IMR-90 (cell line): Measurements from ENCODE around the gene HHIP. TPM values are rescaled to one million over a fixed set of nuclear protein-coding genes. Genes with fewer than 3 reads are reported as not detected.

Source experiments
- ATAC-seq: fragments of 200-7000 bp; cut with Tn5 transposase; 2 replicates; pipeline ENCODE4 v1.9.1; 2020; ENCODE audit warnings: low read depth, mild to moderate bottlenecking, moderate library complexity
- BruUV-seq: library from RNA; stranded (reverse); fragments of 400-500 nt; replicated peaks from 2 replicates; lab custom pipeline; 2021; lab: Mats Ljungman, UMichigan
- CTCF ChIA-PET: fragments of 300-600 bp; formaldehyde crosslinking; extraction: SDS; loops from one replicate; lab custom pipeline; 2021; ENCODE audit warnings: antibody characterized with exemption; lab: Yijun Ruan, JAX
- POLR2A ChIA-PET: fragments of 300-600 bp; sonication (Branson Sonifier 250); formaldehyde crosslinking; loops from one replicate; lab custom pipeline; 2022; ENCODE audit warnings: antibody characterized with exemption; ENCODE audit not compliant: unreplicated experiment; lab: Charles Lee
- DNase-seq: peaks from one replicate; pipeline ENCODE4 v3.0.0; 2013
- H2AFZ ChIP-seq: replicated peaks from 2 replicates; pipeline ENCODE3; 2013; ENCODE audit warnings: low read length, mild to moderate bottlenecking; ENCODE audit not compliant: poor library complexity
- H2AK5ac ChIP-seq: 2 replicates; pipeline ENCODE4 v1.6.1; 2013; ENCODE audit warnings: low read depth, low read length, inconsistent platforms
- H2AK9ac ChIP-seq: replicated peaks from 2 replicates; pipeline ENCODE3; 2013; ENCODE audit warnings: mild to moderate bottlenecking, low read depth, low read length, moderate library complexity; ENCODE audit not compliant: poor library complexity
- H2BK120ac ChIP-seq: 2 replicates; pipeline ENCODE4 v1.6.1; 2013; ENCODE audit warnings: low read depth, low read length, inconsistent platforms
- H2BK15ac ChIP-seq: 3 replicates; pipeline ENCODE4 v1.6.1; 2013; ENCODE audit warnings: low read depth, low read length, inconsistent platforms
- H2BK20ac ChIP-seq: 2 replicates; pipeline ENCODE4 v1.6.1; 2013; ENCODE audit warnings: low read depth, mild to moderate bottlenecking, inconsistent platforms, low read length, moderate library complexity
- H2BK5ac ChIP-seq: 2 replicates; pipeline ENCODE4 v1.6.1; 2013; ENCODE audit warnings: mild to moderate bottlenecking, low read depth, low read length, inconsistent platforms; ENCODE audit not compliant: poor library complexity, severe bottlenecking
- H3K14ac ChIP-seq: replicated peaks from 2 replicates; pipeline ENCODE4 v1.6.1; 2013; ENCODE audit warnings: low read depth, low read length, inconsistent platforms
- H3K18ac ChIP-seq: 2 replicates; pipeline ENCODE4 v1.6.1; 2013; ENCODE audit warnings: low read depth, low read length, control low read depth
- H3K23ac ChIP-seq: 2 replicates; pipeline ENCODE4 v1.6.1; 2013; ENCODE audit warnings: low read depth, low read length, inconsistent platforms
- H3K27ac ChIP-seq: 2 replicates; pipeline ENCODE4 v1.5.1; 2013; ENCODE audit warnings: mild to moderate bottlenecking, control low read depth, low read length; ENCODE audit not compliant: insufficient read depth
- H3K27me3 ChIP-seq: 2 replicates; pipeline ENCODE4 v1.6.1; 2013; ENCODE audit warnings: low read length; ENCODE audit not compliant: control insufficient read depth, insufficient read depth
- H3K36me3 ChIP-seq: 2 replicates; pipeline ENCODE4 v1.6.1; 2013; ENCODE audit warnings: low read length, mixed read lengths; ENCODE audit not compliant: control insufficient read depth, insufficient read depth
- H3K4ac ChIP-seq: 2 replicates; pipeline ENCODE4 v1.6.1; 2013; ENCODE audit warnings: low read depth, low read length, inconsistent platforms
- H3K4me1 ChIP-seq: 2 replicates; pipeline ENCODE4 v1.6.1; 2013; ENCODE audit warnings: low read length, mixed read lengths; ENCODE audit not compliant: control insufficient read depth, insufficient read depth
- H3K4me2 ChIP-seq: 2 replicates; pipeline ENCODE4 v1.6.1; 2013; ENCODE audit warnings: low read depth, mild to moderate bottlenecking, control low read depth, low read length, moderate library complexity
- H3K4me3 ChIP-seq: 2 replicates; pipeline ENCODE4 v1.5.1; 2013; ENCODE audit warnings: low read depth, mild to moderate bottlenecking, control low read depth, low read length, moderate library complexity; ENCODE audit not compliant: insufficient read depth
- H3K56ac ChIP-seq: 2 replicates; pipeline ENCODE4 v1.6.1; 2013; ENCODE audit warnings: low read length, inconsistent platforms; ENCODE audit not compliant: insufficient read depth; ENCODE audit errors: extremely low read depth
- H3K79me1 ChIP-seq, 2 experiments: 2 replicates each; pipeline ENCODE4 v1.6.1; 2013; ENCODE audit warnings: low read length in 2 of 2, inconsistent platforms in 1 of 2, low read depth in 1 of 2
- H3K9ac ChIP-seq: 2 replicates; pipeline ENCODE4 v1.6.1; 2013; ENCODE audit warnings: low read depth, low read length, control low read depth
- H3K9me1 ChIP-seq: 2 replicates; pipeline ENCODE4 v1.6.1; 2013; ENCODE audit warnings: low read length, inconsistent platforms; ENCODE audit not compliant: insufficient read depth
- H3K9me3 ChIP-seq: 2 replicates; pipeline ENCODE4 v1.6.1; 2013; ENCODE audit warnings: low read length; ENCODE audit not compliant: control insufficient read depth, insufficient read depth
- H4K20me1 ChIP-seq: 2 replicates; pipeline ENCODE4 v1.6.1; 2013; ENCODE audit warnings: low read length, inconsistent platforms; ENCODE audit not compliant: insufficient read depth
- H4K5ac ChIP-seq: 2 replicates; pipeline ENCODE4 v1.6.1; 2013; ENCODE audit warnings: mild to moderate bottlenecking, low read depth, low read length, control low read depth
- H4K8ac ChIP-seq, 2 experiments: 2 replicates each; pipeline ENCODE4 v1.6.1; 2013; ENCODE audit warnings: low read depth in 2 of 2, low read length in 2 of 2, control low read depth in 1 of 2, inconsistent platforms in 1 of 2
- H4K91ac ChIP-seq: 2 replicates; pipeline ENCODE4 v1.6.1; 2013; ENCODE audit warnings: low read depth, low read length, inconsistent platforms; ENCODE audit not compliant: insufficient read depth
- BHLHE40 ChIP-seq: fragments of 150-350 bp; IDR thresholded peaks from 2 replicates; pipeline ENCODE4 v1.6.1; 2016; ENCODE audit warnings: mild to moderate bottlenecking, low read depth, low read length
- CEBPB ChIP-seq: IDR thresholded peaks from 2 replicates; pipeline ENCODE4 v1.6.1; 2012; ENCODE audit warnings: low read depth, low read length, improper control_type of control experiment
- CHD1 ChIP-seq: IDR thresholded peaks from 2 replicates; pipeline ENCODE4 v1.6.1; 2012; ENCODE audit warnings: low read depth, low read length, improper control_type of control experiment
- MAFK ChIP-seq: IDR thresholded peaks from 2 replicates; pipeline ENCODE4 v1.6.1; 2012; ENCODE audit warnings: low read depth, low read length, improper control_type of control experiment
- MAZ ChIP-seq: IDR thresholded peaks from 2 replicates; pipeline ENCODE4 v1.6.1; 2012; ENCODE audit warnings: low read depth, mild to moderate bottlenecking, low read length, improper control_type of control experiment, moderate library complexity, borderline replicate concordance
- MXI1 ChIP-seq: IDR thresholded peaks from 2 replicates; pipeline ENCODE4 v1.6.1; 2012; ENCODE audit warnings: low read depth, mild to moderate bottlenecking, low read length, moderate library complexity, borderline replicate concordance
- NFE2L2 ChIP-seq: fragments of 150-350 bp; IDR thresholded peaks from 2 replicates; pipeline ENCODE4 v1.6.1; 2016; ENCODE audit warnings: low read depth, mild to moderate bottlenecking, low read length
- RAD21 ChIP-seq: IDR thresholded peaks from 2 replicates; pipeline ENCODE4 v1.6.1; 2012; ENCODE audit warnings: low read length, improper control_type of control experiment
- RCOR1 ChIP-seq: IDR thresholded peaks from 2 replicates; pipeline ENCODE4 v1.6.1; 2012; ENCODE audit warnings: mild to moderate bottlenecking, low read length, improper control_type of control experiment; ENCODE audit not compliant: insufficient replicate concordance
- RFX5 ChIP-seq: IDR thresholded peaks from 2 replicates; pipeline ENCODE4 v1.8.0; 2012; ENCODE audit warnings: low read depth, mild to moderate bottlenecking, low read length, moderate library complexity
- SMC3 ChIP-seq: fragments of 150-350 bp; IDR thresholded peaks from 2 replicates; pipeline ENCODE4 v1.6.1; 2016; ENCODE audit warnings: low read depth, mild to moderate bottlenecking, antibody characterized with exemption, low read length, moderate library complexity
- WGBS, 2 experiments: methylation state at CpG; one replicate each; pipeline versions ENCODE4 v1.1.5 to v1.1.7; 2013; ENCODE audit warnings: missing lambda C conversion rate in 2 of 2; ENCODE audit not compliant: insufficient read length in 1 of 2; ENCODE audit errors: extremely low coverage in 2 of 2; 5-methylcytosine and 5-hydroxymethylcytosine counted together
- dilution Hi-C: fragments of 300-500 bp; cut with HindIII; formaldehyde crosslinking; loops from one replicate; pipeline ENCODE4 v1.14.3; 2018; ENCODE audit warnings: low sequenced_read_pairs; ENCODE audit not compliant: unreplicated experiment
- in situ Hi-C: fragments of 300-500 bp; cut with MboI; formaldehyde crosslinking; loops from 3 replicates; pipeline ENCODE4 v1.14.3; 2019; ENCODE audit warnings: low sequenced_read_pairs, inconsistent platforms, mixed read lengths
- intact Hi-C: fragments of 100-400 bp; cut with micrococcal nuclease; formaldehyde crosslinking; loops from 2 replicates; pipeline ENCODE4 v1.10.0; 2022
- polyA plus RNA-seq, 3 experiments: library from polyadenylated mRNA; depleted of rRNA; stranded (reverse); fragments of >200 nt; gene quantifications; 2 replicates each; pipeline ENCODE4 v1.2.3, GENCODE V29; 2012; ENCODE audit warnings: low replicate concordance in 1 of 3
- total RNA-seq: library from RNA; depleted of rRNA; stranded (reverse); fragments of >200 nt; gene quantifications from 2 replicates; pipeline ENCODE4 v1.2.3, GENCODE V29; 2012
- TF ChIP-seq, protein P1 (sequence below): fragments of 150-350 bp; IDR thresholded peaks from 2 replicates; pipeline ENCODE4 v1.6.1; 2016; ENCODE audit warnings: low read depth, mild to moderate bottlenecking, low read length, moderate library complexity, borderline replicate concordance
- TF ChIP-seq, protein P2 (sequence below): conservative IDR thresholded peaks from 2 replicates; pipeline ENCODE4 v1.5.1; 2012; ENCODE audit warnings: mild to moderate bottlenecking, low read depth, low read length, improper control_type of control experiment

HHIP gene
- total and polyA plus RNA-seq, 2 of the 4 experiments (the other 2 are of a cell fraction): 6.6 to 9.6 TPM

DNA sequence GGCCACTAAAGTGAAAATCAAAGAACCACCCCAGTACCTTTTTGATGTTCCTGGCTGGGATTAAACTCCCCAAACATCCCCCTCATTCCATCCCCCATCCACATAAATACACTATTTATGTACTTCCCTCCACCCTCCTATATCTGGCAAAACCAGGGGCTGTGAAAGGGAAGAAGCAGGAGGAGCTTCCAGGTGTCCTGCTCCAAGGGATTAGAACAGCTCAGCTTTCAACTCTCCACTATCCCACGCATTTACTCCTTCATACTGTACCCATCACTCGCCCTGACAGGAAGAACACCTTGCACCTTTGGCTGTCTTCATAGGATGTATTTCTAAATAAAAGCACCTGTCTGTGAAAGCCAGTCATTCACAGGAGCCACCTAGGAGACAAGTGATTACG lies 140.0 kb downstream of the HHIP start:
- H2BK20ac ChIP-seq: no peak overlapping the region
- H3K4ac ChIP-seq: no peak overlapping the region
- H3K9me1 ChIP-seq: no peaks in the 10 kb centered on the region
- H3K36me3 ChIP-seq: no peaks in the 10 kb centered on the region
- H3K14ac ChIP-seq: no peak overlapping the region
- TF ChIP-seq CHD1: no peak
- no peak for TF ChIP-seq NFE2L2
- no peak for TF ChIP-seq RCOR1
- no peak for TF ChIP-seq RAD21
- TF ChIP-seq CEBPB: no peak
- no peak for TF ChIP-seq SMC3
- no peak for TF ChIP-seq RFX5
- TF ChIP-seq MAFK: no peak
- TF ChIP-seq, protein P1, sequence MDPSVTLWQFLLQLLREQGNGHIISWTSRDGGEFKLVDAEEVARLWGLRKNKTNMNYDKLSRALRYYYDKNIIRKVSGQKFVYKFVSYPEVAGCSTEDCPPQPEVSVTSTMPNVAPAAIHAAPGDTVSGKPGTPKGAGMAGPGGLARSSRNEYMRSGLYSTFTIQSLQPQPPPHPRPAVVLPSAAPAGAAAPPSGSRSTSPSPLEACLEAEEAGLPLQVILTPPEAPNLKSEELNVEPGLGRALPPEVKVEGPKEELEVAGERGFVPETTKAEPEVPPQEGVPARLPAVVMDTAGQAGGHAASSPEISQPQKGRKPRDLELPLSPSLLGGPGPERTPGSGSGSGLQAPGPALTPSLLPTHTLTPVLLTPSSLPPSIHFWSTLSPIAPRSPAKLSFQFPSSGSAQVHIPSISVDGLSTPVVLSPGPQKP: no peak
- no peak for TF ChIP-seq MAZ
- TF ChIP-seq, protein P2, sequence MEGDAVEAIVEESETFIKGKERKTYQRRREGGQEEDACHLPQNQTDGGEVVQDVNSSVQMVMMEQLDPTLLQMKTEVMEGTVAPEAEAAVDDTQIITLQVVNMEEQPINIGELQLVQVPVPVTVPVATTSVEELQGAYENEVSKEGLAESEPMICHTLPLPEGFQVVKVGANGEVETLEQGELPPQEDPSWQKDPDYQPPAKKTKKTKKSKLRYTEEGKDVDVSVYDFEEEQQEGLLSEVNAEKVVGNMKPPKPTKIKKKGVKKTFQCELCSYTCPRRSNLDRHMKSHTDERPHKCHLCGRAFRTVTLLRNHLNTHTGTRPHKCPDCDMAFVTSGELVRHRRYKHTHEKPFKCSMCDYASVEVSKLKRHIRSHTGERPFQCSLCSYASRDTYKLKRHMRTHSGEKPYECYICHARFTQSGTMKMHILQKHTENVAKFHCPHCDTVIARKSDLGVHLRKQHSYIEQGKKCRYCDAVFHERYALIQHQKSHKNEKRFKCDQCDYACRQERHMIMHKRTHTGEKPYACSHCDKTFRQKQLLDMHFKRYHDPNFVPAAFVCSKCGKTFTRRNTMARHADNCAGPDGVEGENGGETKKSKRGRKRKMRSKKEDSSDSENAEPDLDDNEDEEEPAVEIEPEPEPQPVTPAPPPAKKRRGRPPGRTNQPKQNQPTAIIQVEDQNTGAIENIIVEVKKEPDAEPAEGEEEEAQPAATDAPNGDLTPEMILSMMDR: no peak
- no peak for TF ChIP-seq BHLHE40
- TF ChIP-seq MXI1: no peak
- ATAC-seq (no peak), DNase-seq (no peak)
- H4K5ac ChIP-seq: no peak overlapping the region
- dilution Hi-C loops: no loop called here
- H4K8ac ChIP-seq: no peak overlapping the region
- in situ Hi-C loops: no loop called here
- H3K4me2 ChIP-seq: no peak overlapping the region
- no peak overlapping the region for H2AK5ac ChIP-seq
- CTCF ChIA-PET: interaction anchor here (0.5 kb wide), 1 partner anchor 385 kb away, joined by 7 read pairs; no protein-coding TSS in a partner anchor
- no peak overlapping the region for H3K18ac ChIP-seq
- no peak overlapping the region for H3K4me3 ChIP-seq
- intact Hi-C loops: no loop called here
- no peaks in the 10 kb centered on the region for H3K79me1 ChIP-seq
- no CpG with 5 or more reads among the region's 3 CpGs for WGBS, 2 experiments
- no peak overlapping the region for H3K9ac ChIP-seq
- no peaks in the 10 kb centered on the region for H4K20me1 ChIP-seq
- H3K56ac ChIP-seq: no peak overlapping the region
- POLR2A ChIA-PET: no interaction called here
- H2BK15ac ChIP-seq: no peak overlapping the region
- H2AFZ ChIP-seq: no peak overlapping the region
- no peak overlapping the region for H2BK5ac ChIP-seq
- H3K9me3 ChIP-seq: no peaks in the 10 kb centered on the region
- peaks cover 2% of the 10 kb centered on the region; the same call in 1 of the 2 replicates for H3K27me3 ChIP-seq
- no peak overlapping the region for H2AK9ac ChIP-seq
- BruUV-seq: no TSS peak
- H3K4me1 ChIP-seq: no peaks in the 10 kb centered on the region
- no peak overlapping the region for H2BK120ac ChIP-seq
- no peak overlapping the region for H3K23ac ChIP-seq
- H3K27ac ChIP-seq: no peak overlapping the region
- no peak overlapping the region for H4K91ac ChIP-seq
